ENCODE results near the gene METAP1D.
"Not testable (repeated sequence)": the region's sequence is repeated elsewhere in the genome, so short reads cannot be mapped to it uniquely, and the experiment has no call there.

The METAP1D gene

GRCh38 chr2:172048508-172049503 is 49.1 kb downstream of the METAP1D start:
- no peaks in the 10 kb centered on the region for H3K36me3 ChIP-seq (ENCODE audit: control insufficient read depth, insufficient read depth, low read length)
- 98% methylated on average over 4 of the region's 6 CpGs; no CpG with 5 or more reads in 1 of the 2 experiments for WGBS, 2 experiments (ENCODE audit: insufficient coverage in 2 of 2)
- H3K4me3 ChIP-seq (ENCODE audit: extremely low read depth, insufficient read depth, low read length, poor library complexity, severe bottlenecking), result no peak overlapping the region
- no peak overlapping the region for H3K27ac ChIP-seq (ENCODE audit: low read depth, low read length, severe bottlenecking)
- peaks cover 3% of the 10 kb centered on the region for H3K4me1 ChIP-seq (ENCODE audit: control insufficient read depth, insufficient read depth, low read length, poor library complexity, severe bottlenecking)
- no peaks in the 10 kb centered on the region for H3K9me3 ChIP-seq (ENCODE audit: control insufficient read depth, low read length)

GRCh38 chr2:172049567-172050120 is 49.9 kb downstream of the METAP1D start:
- WGBS, 2 experiments (ENCODE audit: insufficient coverage in 2 of 2), result 100% methylated on average over 1 of the region's 2 CpGs; no CpG with 5 or more reads in 1 of the 2 experiments
- Histone ChIP-seq H3K27ac (ENCODE audit: low read depth, low read length, severe bottlenecking) (no peak overlapping the region), H3K36me3 (ENCODE audit: control insufficient read depth, insufficient read depth, low read length) (no peaks in the 10 kb centered on the region), H3K4me3 (ENCODE audit: extremely low read depth, insufficient read depth, low read length, poor library complexity, severe bottlenecking) (no peak overlapping the region), H3K4me1 (ENCODE audit: control insufficient read depth, insufficient read depth, low read length, poor library complexity, severe bottlenecking) (peaks cover 3% of the 10 kb centered on the region), H3K9me3 (ENCODE audit: control insufficient read depth, low read length) (no peaks in the 10 kb centered on the region)

- no CpG with 5 or more reads among the region's 1 CpG for whole genome bisulfite sequencing, 2 experiments (ENCODE audit: insufficient coverage in 2 of 2)
Observed at GRCh38 chr2:172050479-172051125, 50.8 kb downstream of the METAP1D start.

GRCh38 chr2:172052000-172052983 is 52.5 kb downstream of the METAP1D start:
- peaks cover 3% of the 10 kb centered on the region for H3K4me1 ChIP-seq (ENCODE audit: control insufficient read depth, insufficient read depth, low read length, poor library complexity, severe bottlenecking)
- no peak overlapping the region for H3K4me3 ChIP-seq (ENCODE audit: extremely low read depth, insufficient read depth, low read length, poor library complexity, severe bottlenecking)
- peak overlapping the region; percentile 57 for H3K27ac ChIP-seq (ENCODE audit: low read depth, low read length, severe bottlenecking)
- WGBS, 2 experiments (ENCODE audit: insufficient coverage in 2 of 2), result 71 to 80% methylated on average over 1 to 2 of the region's 4 CpGs
- no peaks in the 10 kb centered on the region for H3K9me3 ChIP-seq (ENCODE audit: control insufficient read depth, low read length)
- no peaks in the 10 kb centered on the region for H3K36me3 ChIP-seq (ENCODE audit: control insufficient read depth, insufficient read depth, low read length)

More at GRCh38 chr2:172050479-172051125, 50.8 kb downstream of the METAP1D start:
- H3K9me3 ChIP-seq (ENCODE audit: control insufficient read depth, low read length), result no peaks in the 10 kb centered on the region
- H3K27ac ChIP-seq (ENCODE audit: low read depth, low read length, severe bottlenecking), result peak overlapping the region; percentile 47
- H3K4me3 ChIP-seq (ENCODE audit: extremely low read depth, insufficient read depth, low read length, poor library complexity, severe bottlenecking), result no peak overlapping the region
- peaks cover 3% of the 10 kb centered on the region for H3K4me1 ChIP-seq (ENCODE audit: control insufficient read depth, insufficient read depth, low read length, poor library complexity, severe bottlenecking)
- no peaks in the 10 kb centered on the region for H3K36me3 ChIP-seq (ENCODE audit: control insufficient read depth, insufficient read depth, low read length)

GRCh38 chr2:172053486-172053885 is 53.7 kb downstream of the METAP1D start:
- no peak overlapping the region for H3K27ac ChIP-seq (ENCODE audit: low read depth, low read length, severe bottlenecking)
- H3K36me3 ChIP-seq (ENCODE audit: control insufficient read depth, insufficient read depth, low read length), result no peaks in the 10 kb centered on the region
- H3K4me3 ChIP-seq (ENCODE audit: extremely low read depth, insufficient read depth, low read length, poor library complexity, severe bottlenecking), result no peak overlapping the region
- no peaks in the 10 kb centered on the region for H3K9me3 ChIP-seq (ENCODE audit: control insufficient read depth, low read length)
- WGBS, 2 experiments (ENCODE audit: insufficient coverage in 2 of 2), result 100% methylated on average over 1 of the region's 1 CpG; no CpG with 5 or more reads in 1 of the 2 experiments
- peaks cover 3% of the 10 kb centered on the region for H3K4me1 ChIP-seq (ENCODE audit: control insufficient read depth, insufficient read depth, low read length, poor library complexity, severe bottlenecking)

- Histone ChIP-seq H3K4me3 (ENCODE audit: extremely low read depth, insufficient read depth, low read length, poor library complexity, severe bottlenecking) (no peak overlapping the region), H3K27ac (ENCODE audit: low read depth, low read length, severe bottlenecking) (no peak overlapping the region), H3K4me1 (ENCODE audit: control insufficient read depth, insufficient read depth, low read length, poor library complexity, severe bottlenecking) (no peaks in the 10 kb centered on the region), H3K36me3 (ENCODE audit: control insufficient read depth, insufficient read depth, low read length) (no peaks in the 10 kb centered on the region), H3K9me3 (ENCODE audit: control insufficient read depth, low read length) (no peaks in the 10 kb centered on the region)
- 75 to 86% methylated on average over 1 of the region's 2 CpGs for WGBS, 2 experiments (ENCODE audit: insufficient coverage in 2 of 2)
Observed at GRCh38 chr2:172056293-172056692, 56.5 kb downstream of the METAP1D start.

- no peak overlapping the region for H3K4me3 ChIP-seq (ENCODE audit: extremely low read depth, insufficient read depth, low read length, poor library complexity, severe bottlenecking)
- H3K9me3 ChIP-seq (ENCODE audit: control insufficient read depth, low read length), result no peaks in the 10 kb centered on the region
- no peaks in the 10 kb centered on the region for H3K4me1 ChIP-seq (ENCODE audit: control insufficient read depth, insufficient read depth, low read length, poor library complexity, severe bottlenecking)
- H3K36me3 ChIP-seq (ENCODE audit: control insufficient read depth, insufficient read depth, low read length), result no peaks in the 10 kb centered on the region
- H3K27ac ChIP-seq (ENCODE audit: low read depth, low read length, severe bottlenecking), result no peak overlapping the region
- 92 to 94% methylated on average over 5 of the region's 5 CpGs for WGBS, 2 experiments (ENCODE audit: insufficient coverage in 2 of 2)
Observed at GRCh38 chr2:172058660-172059059, 58.9 kb downstream of the METAP1D start.

- not testable (repeated sequence) for H3K27ac ChIP-seq (ENCODE audit: low read depth, low read length, severe bottlenecking); H3K4me1 ChIP-seq (ENCODE audit: control insufficient read depth, insufficient read depth, low read length, poor library complexity, severe bottlenecking); H3K9me3 ChIP-seq (ENCODE audit: control insufficient read depth, low read length); H3K36me3 ChIP-seq (ENCODE audit: control insufficient read depth, insufficient read depth, low read length); H3K4me3 ChIP-seq (ENCODE audit: extremely low read depth, insufficient read depth, low read length, poor library complexity, severe bottlenecking)
- WGBS, 2 experiments (ENCODE audit: insufficient coverage in 2 of 2), result 100% methylated on average over 1 of the region's 5 CpGs; no CpG with 5 or more reads in 1 of the 2 experiments
Observed at GRCh38 chr2:172060118-172060517, 60.4 kb downstream of the METAP1D start.

GRCh38 chr2:172062402-172063004 is 62.8 kb downstream of the METAP1D start:
- Histone ChIP-seq H3K4me3 (ENCODE audit: extremely low read depth, insufficient read depth, low read length, poor library complexity, severe bottlenecking) (no peak overlapping the region), H3K9me3 (ENCODE audit: control insufficient read depth, low read length) (no peaks in the 10 kb centered on the region), H3K36me3 (ENCODE audit: control insufficient read depth, insufficient read depth, low read length) (no peaks in the 10 kb centered on the region), H3K27ac (ENCODE audit: low read depth, low read length, severe bottlenecking) (no peak overlapping the region), H3K4me1 (ENCODE audit: control insufficient read depth, insufficient read depth, low read length, poor library complexity, severe bottlenecking) (no peaks in the 10 kb centered on the region)
- 88 to 100% methylated on average over 1 of the region's 1 CpG for WGBS, 2 experiments (ENCODE audit: insufficient coverage in 2 of 2)
